ENCODE data around the gene GDPD1. TPM values are rescaled to one million over a fixed set of nuclear protein-coding genes. Genes with fewer than 3 reads are reported as not detected.

Gene GDPD1
- polyA plus RNA-seq, 2 of the 4 experiments (the other 2 are of a cell fraction) = 2.4 to 6.7 TPM

- POLR2A ChIA-PET = no interaction called here
- 94% methylated on average over 29 of the region's 33 CpGs for WGBS (ENCODE audit: missing lambda C conversion rate)
- peaks cover 3% of the 10 kb centered on the region; the same call in 1 of the 3 replicates for H3K4me1 ChIP-seq
- CTCF ChIA-PET = interaction anchor here (1.3 kb wide), 1 partner anchor 11 kb away, joined by 5 read pairs; no protein-coding TSS in a partner anchor
- no peak overlapping the region for H3K4me3 ChIP-seq
- DNase-seq (ENCODE audit: low read depth in 1 of 2, low spot score in 1 of 2) (no peak), FAIRE-seq (no peak), ATAC-seq (no peak)
- H3K9me3 ChIP-seq = no peaks in the 10 kb centered on the region
- no peak overlapping the region for H3K27ac ChIP-seq
- TF ChIP-seq ATOH8 (CRISPR knock-in tag; IDR thresholded peaks at IDR 0.05; ENCODE audit: low read depth) = no peak
- no peak for TF ChIP-seq ZFP36 (IDR thresholded peaks at IDR 0.05; ENCODE audit: borderline replicate concordance, partially characterized antibody)
- no peak for TF ChIP-seq HOXA7 (CRISPR knock-in tag; IDR thresholded peaks at IDR 0.05)
- no peak for TF ChIP-seq SMC3 (IDR thresholded peaks at IDR 0.05)
- no peak for TF ChIP-seq NR3C1 (IDR thresholded peaks at IDR 0.05)
- no peak for TF ChIP-seq BHLHE40 (IDR thresholded peaks at IDR 0.05; ENCODE audit: low read depth, low read length)
- no peak for TF ChIP-seq CEBPB (IDR thresholded peaks at IDR 0.05)
- no peak for TF ChIP-seq RFX5 (IDR thresholded peaks at IDR 0.05)
- no peak for TF ChIP-seq PBX3 (IDR thresholded peaks at IDR 0.05)
- no peak for TF ChIP-seq REST (IDR thresholded peaks at IDR 0.05)
- no peak for TF ChIP-seq HOXB13 (CRISPR knock-in tag; IDR thresholded peaks at IDR 0.05; ENCODE audit: low read depth)
- no peak for TF ChIP-seq RNF2 (IDR thresholded peaks at IDR 0.05; ENCODE audit: borderline replicate concordance, low read depth)
- no peak for TF ChIP-seq HEYL (CRISPR knock-in tag; IDR thresholded peaks at IDR 0.05)
- no peak for TF ChIP-seq CHD2 (IDR thresholded peaks at IDR 0.05; ENCODE audit: low read length, partially characterized antibody)
- no peak for TF ChIP-seq TFCP2L1 (CRISPR knock-in tag; IDR thresholded peaks at IDR 0.05)
- no peak for TF ChIP-seq EHMT2 (IDR thresholded peaks at IDR 0.05; ENCODE audit: low read depth)
- no peak for TF ChIP-seq CTCF (IDR thresholded peaks at IDR 0.05)
- TF ChIP-seq KDM5A (IDR thresholded peaks at IDR 0.05) = no peak
- TF ChIP-seq CBX8 (IDR thresholded peaks at IDR 0.05) = no peak
- no peak for TF ChIP-seq HES2 (IDR thresholded peaks at IDR 0.05)
- H3K4me2 ChIP-seq = no peak overlapping the region
Measured at GRCh38 chr17:59172436-59173004, 47.8 kb upstream of the GDPD1 start.

Measured in A549 (cell line).